Uterus (tissue), 4 donors: ENCODE results near the gene MAGI2. TPM values are rescaled to one million over a fixed set of nuclear protein-coding genes. Genes with fewer than 3 reads are reported as not detected.

Experiments used
- DNase-seq, 2 donors: peaks; one replicate each; pipeline ENCODE4 v3.0.0-alpha.2; 2019 to 2020
- H3K27ac ChIP-seq, 2 donors: fragments of 200-600 bp; sonication (generic); 1 replicate in 1 of 2; 2 replicates in 1 of 2; pipeline ENCODE4 v1.5.1; 2016 to 2018
- H3K27me3 ChIP-seq, 2 donors: fragments of 200-600 bp; sonication (generic); one replicate each; pipeline ENCODE4 v1.5.1; 2018 to 2019; ENCODE audit warnings: control low read depth in 1 of 2
- H3K36me3 ChIP-seq, 2 donors: fragments of 200-600 bp; sonication (generic); one replicate each; pipeline ENCODE4 v1.5.1; 2019; ENCODE audit warnings: control low read depth in 1 of 2
- H3K4me1 ChIP-seq, 2 donors: fragments of 200-600 bp; sonication (generic); one replicate each; pipeline ENCODE4 v1.5.1; 2018 to 2019; ENCODE audit warnings: control low read depth in 1 of 2
- H3K4me3 ChIP-seq, 2 donors: fragments of 200-600 bp; sonication (generic); 1 replicate in 1 of 2; 2 replicates in 1 of 2; pipeline ENCODE4 v1.5.1; 2018 to 2019; ENCODE audit warnings: mild to moderate bottlenecking in 1 of 2
- H3K9me3 ChIP-seq, 2 donors: fragments of 200-600 bp; sonication (generic); one replicate each; pipeline ENCODE4 v1.5.1; 2019; ENCODE audit warnings: control low read depth in 1 of 2
- POLR2A ChIP-seq, 2 donors: fragments of 450-650 bp; IDR thresholded peaks; one replicate each; pipeline ENCODE4 v1.6.1; 2016; ENCODE audit warnings: antibody characterized with exemption in 2 of 2, mild to moderate bottlenecking in 1 of 2, moderate library complexity in 1 of 2
- intact Hi-C: fragments of 100-400 bp; cut with DNase I; formaldehyde crosslinking; loops from one replicate; pipeline ENCODE4 v1.15.1; 2023; ENCODE audit warnings: low total_unique reads
- total RNA-seq, 4 donors: library from RNA; depleted of rRNA in 3 of 4; stranded (reverse); fragments of >200 nt in 3 of 4; gene quantifications; one replicate each; pipeline versions ENCODE4 v1.1.0 to v1.2.4, GENCODE V29; 2014 to 2023
- TF ChIP-seq, protein P1 (sequence below), 4 experiments: fragments of 200-600 bp in 2 of 4; fragments of 450-650 bp in 2 of 4; sonication (generic) in 2 of 4; IDR thresholded peaks; one replicate each; pipeline ENCODE4 v1.5.1; 2016 to 2019; ENCODE audit warnings: antibody characterized with exemption in 4 of 4, mild to moderate bottlenecking in 2 of 4, moderate library complexity in 1 of 4
- donor health status: DM: yes; HTN: yes; CAD: no.

Gene MAGI2
- total RNA-seq, 4 donors from 2014 or later = 5.3 to 23.2 (median 13.8) TPM

DNA sequence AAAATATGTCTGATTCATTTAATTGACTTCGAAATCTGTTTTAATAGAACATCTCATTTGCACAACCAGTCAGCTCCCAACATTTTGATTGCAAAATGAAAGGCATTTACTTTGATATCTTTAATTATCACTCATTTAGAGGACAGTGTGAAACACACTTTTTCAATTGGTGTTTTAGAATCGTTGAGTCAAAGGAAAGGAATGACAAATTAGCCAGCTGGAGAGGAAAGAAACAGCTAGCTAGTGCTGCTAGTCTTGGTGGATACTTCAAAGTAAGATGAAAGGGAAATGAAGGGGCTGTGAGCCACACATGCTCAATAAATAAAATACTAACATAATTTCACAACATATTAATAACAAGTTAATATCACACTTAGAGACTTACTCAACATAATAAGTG, 1084.7 kb downstream of the MAGI2 start:
- intact Hi-C loops = no loop called here
- Histone ChIP-seq H3K36me3 (no peaks in the 10 kb centered on the region), H3K9me3 (no peaks in the 10 kb centered on the region), H3K4me3 (no peak overlapping the region), H3K27ac (no peak overlapping the region), H3K4me1 (no peaks in the 10 kb centered on the region), H3K27me3 (no peaks in the 10 kb centered on the region)
- no peak for TF ChIP-seq POLR2A (IDR thresholded peaks at IDR 0.05)
- TF ChIP-seq, protein P1, sequence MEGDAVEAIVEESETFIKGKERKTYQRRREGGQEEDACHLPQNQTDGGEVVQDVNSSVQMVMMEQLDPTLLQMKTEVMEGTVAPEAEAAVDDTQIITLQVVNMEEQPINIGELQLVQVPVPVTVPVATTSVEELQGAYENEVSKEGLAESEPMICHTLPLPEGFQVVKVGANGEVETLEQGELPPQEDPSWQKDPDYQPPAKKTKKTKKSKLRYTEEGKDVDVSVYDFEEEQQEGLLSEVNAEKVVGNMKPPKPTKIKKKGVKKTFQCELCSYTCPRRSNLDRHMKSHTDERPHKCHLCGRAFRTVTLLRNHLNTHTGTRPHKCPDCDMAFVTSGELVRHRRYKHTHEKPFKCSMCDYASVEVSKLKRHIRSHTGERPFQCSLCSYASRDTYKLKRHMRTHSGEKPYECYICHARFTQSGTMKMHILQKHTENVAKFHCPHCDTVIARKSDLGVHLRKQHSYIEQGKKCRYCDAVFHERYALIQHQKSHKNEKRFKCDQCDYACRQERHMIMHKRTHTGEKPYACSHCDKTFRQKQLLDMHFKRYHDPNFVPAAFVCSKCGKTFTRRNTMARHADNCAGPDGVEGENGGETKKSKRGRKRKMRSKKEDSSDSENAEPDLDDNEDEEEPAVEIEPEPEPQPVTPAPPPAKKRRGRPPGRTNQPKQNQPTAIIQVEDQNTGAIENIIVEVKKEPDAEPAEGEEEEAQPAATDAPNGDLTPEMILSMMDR (IDR thresholded peaks at IDR 0.05) = no peak
- no peak for DNase-seq

DNA sequence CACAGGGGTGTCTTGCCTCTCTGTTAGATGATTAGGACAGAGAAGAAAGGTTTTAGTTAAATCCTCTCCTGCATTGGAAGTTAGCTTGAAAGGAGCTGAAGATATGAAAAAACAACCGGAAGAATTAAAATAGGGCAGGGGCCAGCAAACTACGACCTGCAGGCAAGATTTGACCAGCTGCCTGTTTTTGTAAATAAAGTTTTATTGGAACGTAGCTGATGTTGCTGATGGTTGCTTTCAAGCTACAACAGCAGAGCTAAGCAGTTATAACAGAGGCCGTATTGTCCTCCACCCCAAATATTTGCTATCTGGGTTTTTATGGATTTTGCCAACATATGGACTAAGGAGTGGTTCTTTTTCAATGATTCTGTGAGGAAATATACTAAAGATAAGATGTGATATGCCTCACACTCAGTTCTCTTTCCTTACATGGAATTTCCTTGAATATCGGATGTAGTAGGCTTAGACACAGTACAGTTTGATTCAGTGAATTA, 1086.1 kb downstream of the MAGI2 start:
- DNase-seq = no peak
- no peak overlapping the region for H3K4me3 ChIP-seq
- no peaks in the 10 kb centered on the region for H3K9me3 ChIP-seq
- TF ChIP-seq, protein P1 (IDR thresholded peaks at IDR 0.05) = no peak
- no peak for TF ChIP-seq POLR2A (IDR thresholded peaks at IDR 0.05)
- no peaks in the 10 kb centered on the region for H3K4me1 ChIP-seq
- H3K36me3 ChIP-seq = no peaks in the 10 kb centered on the region
- no peak overlapping the region for H3K27ac ChIP-seq
- no peaks in the 10 kb centered on the region for H3K27me3 ChIP-seq
- intact Hi-C loops = no loop called here

DNA sequence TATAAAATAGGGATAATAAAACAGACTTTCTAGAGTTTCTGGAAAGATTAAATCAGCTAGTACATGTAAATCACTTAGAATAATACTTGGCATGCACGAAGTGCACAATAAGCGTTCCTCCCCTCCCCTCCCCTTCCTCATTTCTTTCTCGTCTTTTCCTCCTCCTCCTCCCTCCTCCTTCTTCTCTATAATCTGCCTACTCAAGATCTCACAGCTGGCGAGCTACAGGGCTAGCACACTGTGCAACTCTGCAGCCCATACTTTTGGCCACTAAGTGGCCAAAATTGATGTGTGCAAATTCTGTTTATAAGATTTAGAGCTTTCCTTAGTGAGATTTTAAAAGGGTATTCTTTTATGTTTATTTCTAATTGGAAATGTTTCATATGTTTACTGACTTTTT, 1089.6 kb downstream of the MAGI2 start:
- H3K27ac ChIP-seq = no peak overlapping the region
- no peaks in the 10 kb centered on the region for H3K4me1 ChIP-seq
- H3K27me3 ChIP-seq = no peaks in the 10 kb centered on the region
- H3K9me3 ChIP-seq = no peaks in the 10 kb centered on the region
- no peak for DNase-seq
- H3K4me3 ChIP-seq = no peak overlapping the region
- no peak for TF ChIP-seq POLR2A (IDR thresholded peaks at IDR 0.05)
- TF ChIP-seq, protein P1 (IDR thresholded peaks at IDR 0.05) = no peak
- intact Hi-C loops = no loop called here
- H3K36me3 ChIP-seq = no peaks in the 10 kb centered on the region

DNA sequence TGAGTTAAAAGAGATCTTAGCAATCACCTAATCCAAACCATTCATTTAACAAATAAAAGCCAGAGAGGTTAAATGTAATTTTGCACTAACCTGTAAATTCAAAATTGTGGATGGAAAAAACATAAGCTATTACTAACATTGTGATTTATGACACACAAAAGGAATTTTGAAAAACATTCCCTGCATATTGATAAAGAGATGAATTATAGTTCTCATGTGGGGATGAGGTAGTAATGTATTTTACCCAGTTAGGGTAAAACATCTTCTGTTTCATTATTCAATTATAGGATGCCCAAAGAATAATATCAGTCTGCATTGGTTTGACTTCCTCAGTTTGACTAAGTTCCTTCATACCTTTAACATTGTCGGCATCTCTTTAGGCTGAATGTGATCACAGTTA, 1093.6 kb downstream of the MAGI2 start:
- Histone ChIP-seq H3K4me1 (no peaks in the 10 kb centered on the region), H3K36me3 (no peaks in the 10 kb centered on the region), H3K27me3 (no peaks in the 10 kb centered on the region), H3K9me3 (no peaks in the 10 kb centered on the region), H3K27ac (no peak overlapping the region), H3K4me3 (no peak overlapping the region)
- DNase-seq = no peak
- TF ChIP-seq POLR2A (IDR thresholded peaks at IDR 0.05) = no peak
- TF ChIP-seq, protein P1 (IDR thresholded peaks at IDR 0.05) = no peak
- intact Hi-C loops = no loop called here

DNA sequence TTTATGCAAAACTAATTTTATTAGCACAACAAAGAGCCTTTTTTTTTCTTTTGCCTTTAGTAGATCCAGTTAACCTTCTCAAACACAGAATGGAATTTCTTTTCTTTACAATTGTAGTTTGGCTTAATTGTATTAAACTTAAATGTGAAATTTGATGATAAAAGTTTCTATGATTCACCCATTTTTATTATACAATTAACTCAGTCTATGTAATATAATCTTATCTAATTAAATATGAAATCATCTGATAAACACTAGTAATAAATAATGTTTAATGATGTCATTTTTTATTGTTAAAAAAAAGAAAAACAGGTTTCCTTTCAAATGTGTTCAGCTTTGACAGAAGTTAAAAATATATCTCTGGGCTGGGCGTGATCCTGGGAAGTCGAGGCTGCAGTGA, 1095.8 kb downstream of the MAGI2 start:
- no peak for DNase-seq
- TF ChIP-seq, protein P1 (IDR thresholded peaks at IDR 0.05) = no peak
- H3K4me1 ChIP-seq = no peaks in the 10 kb centered on the region

More for the DNA sequence above, 1095.8 kb downstream of the MAGI2 start:
- H3K9me3 ChIP-seq = no peaks in the 10 kb centered on the region
- H3K27me3 ChIP-seq = no peaks in the 10 kb centered on the region
- H3K4me3 ChIP-seq = no peak overlapping the region
- H3K36me3 ChIP-seq = no peaks in the 10 kb centered on the region
- no peak overlapping the region for H3K27ac ChIP-seq
- intact Hi-C loops = no loop called here
